T follicular helper cell (primary cell): ENCODE data around the gene KLHL10.

Experiments used
- DNase-seq: peaks from one replicate; pipeline ENCODE4 v3.0.0-alpha.2; 2020; ENCODE audit warnings: low read depth
- total RNA-seq, 2 experiments: gene quantifications; one replicate each; lab custom pipeline; 2026; lab: John Stamatoyannopoulos, UW

KLHL10 gene
- 0 to 0.04 reads per million in 2 experiments for total RNA-seq

GRCh38 chr17:41837761-41838538, at the start of gene KLHL10:
TSS of gene KLHL10 (plus strand) at chr17:41837825. CDS start at chr17:41837933, 108 bp downstream.
- no peak for DNase-seq

- no peak for DNase-seq
Observed at GRCh38 chr17:41792845-41793783, 44.5 kb upstream of the KLHL10 start.

- DNase-seq: no peak
Observed at GRCh38 chr17:41793784-41794539, 43.7 kb upstream of the KLHL10 start.

- DNase-seq: no peak
Observed at GRCh38 chr17:41794540-41794975, 43.1 kb upstream of the KLHL10 start.

- no peak for DNase-seq
Observed at GRCh38 chr17:41796121-41796895, 41.3 kb upstream of the KLHL10 start.

GRCh38 chr17:41797377-41797776, 40.2 kb upstream of the KLHL10 start:
- DNase-seq: no peak

- no peak for DNase-seq
Observed at GRCh38 chr17:41799366-41799765, 38.3 kb upstream of the KLHL10 start.

GRCh38 chr17:41800601-41801373, 36.8 kb upstream of the KLHL10 start:
- no peak for DNase-seq

- peak; percentile 60 for DNase-seq
Observed at GRCh38 chr17:41801374-41802271, 36.0 kb upstream of the KLHL10 start.

- DNase-seq: no peak
Observed at GRCh38 chr17:41803049-41804020, 34.3 kb upstream of the KLHL10 start.

- DNase-seq: no peak
Observed at GRCh38 chr17:41806685-41807445, 30.8 kb upstream of the KLHL10 start.

GRCh38 chr17:41810659-41811548, 26.7 kb upstream of the KLHL10 start:
- no peak for DNase-seq

GRCh38 chr17:41811549-41812380, 25.9 kb upstream of the KLHL10 start, which contains the start of gene P3H4:
TSS of gene P3H4 (minus strand) at chr17:41811949. CDS start at chr17:41811915, 34 bp downstream.
- DNase-seq: peak; percentile 58

GRCh38 chr17:41812381-41813151, 25.1 kb upstream of the KLHL10 start, which contains the start of gene FKBP10:
TSS of gene FKBP10 (plus strand) at chr17:41813004. CDS start at chr17:41813035, 31 bp downstream.
- DNase-seq: no peak
